ENCODE results near the gene TAF1. TPM values are rescaled to one million over a fixed set of nuclear protein-coding genes. Genes with fewer than 3 reads are reported as not detected.
A peak's percentile ranks its signal among the peaks of the same experiment; 100 is the strongest.
"Not testable (repeated sequence)": the region's sequence is repeated elsewhere in the genome, so short reads cannot be mapped to it uniquely, and the experiment has no call there.

TAF1 gene
- polyA plus RNA-seq (ENCODE audit: insufficient read length in 3 of 3), result 10 to 100 TPM; 43.4 to 47.4 (median 45.8) TPM

- peak; percentile 76 to 87 (median 84) for DNase-seq (ENCODE audit: low read depth in 3 of 3, low spot score in 2 of 3)
These were observed at the start of gene TAF1 for GRCh38 chrX:71365875-71366673. Gene TAF1 (plus strand): TSS chrX:71366357. CDS start chrX:71366375, 18 bp downstream.

GRCh38 chrX:71316959-71317358 is 49.2 kb upstream of the TAF1 start:
- not testable (repeated sequence) for DNase-seq (ENCODE audit: low read depth in 3 of 3, low spot score in 2 of 3)

- no peak for DNase-seq (ENCODE audit: low read depth in 3 of 3, low spot score in 2 of 3)
These were observed 46.0 kb upstream of the TAF1 start for GRCh38 chrX:71320126-71320525.

DNA sequence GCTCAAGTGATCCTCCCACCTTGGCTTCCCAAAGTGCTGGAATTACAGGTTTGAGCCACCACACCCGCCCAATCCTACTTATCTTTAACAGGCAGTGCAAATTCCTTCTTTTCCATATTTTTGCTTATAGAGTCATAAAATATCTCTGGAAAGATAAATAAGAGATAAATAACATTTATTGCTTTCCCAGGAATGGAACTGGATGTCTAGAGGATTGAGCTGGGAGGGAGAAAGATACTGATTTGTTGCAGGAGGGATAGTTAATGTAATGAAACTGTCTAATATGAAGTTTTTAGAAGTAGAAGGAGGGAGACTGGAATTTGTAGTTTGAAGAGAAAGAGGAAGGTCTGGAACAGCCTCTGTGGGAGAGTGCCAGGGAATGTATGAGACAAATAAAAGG is 44.4 kb upstream of the TAF1 start:
- DNase-seq (ENCODE audit: low read depth in 3 of 3, low spot score in 2 of 3), result no peak

- DNase-seq (ENCODE audit: low read depth in 3 of 3, low spot score in 2 of 3), result not testable (repeated sequence)
These were observed 41.7 kb upstream of the TAF1 start for GRCh38 chrX:71324452-71324851.

DNA sequence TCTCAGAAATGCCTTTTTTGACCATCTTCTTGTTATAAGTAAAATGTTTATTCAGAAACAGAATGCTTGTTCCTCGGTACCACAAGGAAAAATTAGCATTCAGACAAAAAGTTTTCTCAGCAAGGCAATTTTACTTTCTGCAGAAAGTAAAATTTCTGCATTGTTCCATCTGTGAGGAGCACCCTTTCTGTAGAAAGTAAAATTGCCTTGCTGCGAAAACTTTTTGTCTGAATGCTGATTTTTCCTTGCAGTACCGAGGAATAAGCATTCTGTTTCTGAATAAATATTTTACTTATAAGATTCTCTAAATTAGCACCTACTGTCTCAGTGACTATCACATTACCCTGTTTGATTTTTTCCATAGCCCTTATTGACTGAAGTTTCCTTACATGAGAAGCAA is 39.8 kb upstream of the TAF1 start:
- DNase-seq (ENCODE audit: low read depth in 3 of 3, low spot score in 2 of 3), result no peak

DNA sequence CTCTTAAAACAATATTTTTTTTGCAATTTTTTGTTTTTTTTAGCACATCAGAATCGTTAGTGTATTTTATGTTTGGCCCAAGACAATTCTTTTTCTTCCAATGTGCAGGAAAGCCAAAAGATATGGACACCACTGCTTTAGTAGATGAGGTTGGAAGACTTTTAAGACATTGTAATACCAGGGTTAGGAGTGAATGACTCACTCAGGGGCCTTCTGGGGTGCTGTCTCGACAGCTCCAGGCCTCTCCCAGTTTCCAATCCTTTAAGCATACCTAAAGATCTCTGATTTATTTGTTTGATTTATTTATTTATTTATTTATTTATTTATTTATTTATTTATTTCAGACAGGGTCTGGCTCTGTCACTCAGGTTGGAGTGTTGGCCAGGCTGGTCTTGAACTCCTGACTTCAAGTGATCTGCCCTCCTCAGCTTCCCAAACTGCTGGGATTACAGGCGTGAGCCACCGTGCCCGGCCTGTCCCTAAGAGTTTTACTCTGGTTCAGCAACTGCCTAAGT is 16.9 kb upstream of the TAF1 start:
- DNase-seq (ENCODE audit: low read depth in 3 of 3, low spot score in 2 of 3), result not testable (repeated sequence)

- not testable (repeated sequence) for DNase-seq (ENCODE audit: low read depth in 3 of 3, low spot score in 2 of 3)
These were observed 16.3 kb upstream of the TAF1 start for GRCh38 chrX:71349867-71350266.

DNA sequence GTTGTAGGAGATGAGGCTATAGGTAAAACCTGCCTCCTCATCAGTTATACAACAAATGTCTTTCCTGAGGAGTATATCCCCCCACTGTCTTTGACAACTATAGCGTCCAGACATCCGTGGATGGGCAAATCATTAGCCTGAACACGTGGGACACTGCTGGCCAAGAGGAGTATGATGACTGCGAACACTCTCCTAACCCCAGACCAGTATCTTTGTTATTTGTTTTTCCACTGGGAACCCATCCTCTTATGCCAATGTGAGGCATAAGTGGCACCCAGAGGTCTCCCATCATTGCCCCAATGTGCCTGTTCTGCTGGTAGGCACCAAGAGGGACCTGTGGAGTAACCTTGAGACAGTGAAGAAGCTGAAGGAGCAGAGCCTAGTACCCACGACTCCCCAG is 13.7 kb upstream of the TAF1 start:
- not testable (repeated sequence) for DNase-seq (ENCODE audit: low read depth in 3 of 3, low spot score in 2 of 3)

DNA sequence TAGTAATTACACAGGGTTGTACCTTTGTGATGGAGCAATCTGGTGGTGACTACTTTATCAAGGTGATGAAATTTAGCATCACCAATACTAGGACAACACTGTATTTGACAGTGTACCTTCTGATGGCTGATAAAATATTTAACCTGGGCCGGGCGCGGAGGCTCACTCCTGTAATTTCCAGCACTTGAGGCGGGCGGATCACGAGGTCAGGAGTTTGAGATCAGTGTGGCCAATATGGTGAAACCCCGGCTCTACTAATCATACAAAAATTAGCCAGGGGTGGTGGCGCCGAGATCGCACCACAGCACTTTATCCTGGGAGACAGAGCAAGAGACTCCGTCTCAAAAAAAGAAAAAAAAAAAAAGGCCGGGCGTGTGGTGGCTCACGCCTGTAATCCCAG is 1.9 kb upstream of the TAF1 start:
- no peak for DNase-seq (ENCODE audit: low read depth in 3 of 3, low spot score in 2 of 3)

GRCh38 chrX:71365356-71365874 is 742 bp upstream of the TAF1 start:
- no peak for DNase-seq (ENCODE audit: low read depth in 3 of 3, low spot score in 2 of 3)

GRCh38 chrX:71366674-71367256 is 608 bp downstream of the TAF1 start:
- no peak for DNase-seq (ENCODE audit: low read depth in 3 of 3, low spot score in 2 of 3)

- no peak for DNase-seq (ENCODE audit: low read depth in 3 of 3, low spot score in 2 of 3)
These were observed 1.2 kb downstream of the TAF1 start for GRCh38 chrX:71367396-71367795.

- DNase-seq (ENCODE audit: low read depth in 3 of 3, low spot score in 2 of 3), result no peak
These were observed 6.2 kb downstream of the TAF1 start for GRCh38 chrX:71372388-71372787.

DNA sequence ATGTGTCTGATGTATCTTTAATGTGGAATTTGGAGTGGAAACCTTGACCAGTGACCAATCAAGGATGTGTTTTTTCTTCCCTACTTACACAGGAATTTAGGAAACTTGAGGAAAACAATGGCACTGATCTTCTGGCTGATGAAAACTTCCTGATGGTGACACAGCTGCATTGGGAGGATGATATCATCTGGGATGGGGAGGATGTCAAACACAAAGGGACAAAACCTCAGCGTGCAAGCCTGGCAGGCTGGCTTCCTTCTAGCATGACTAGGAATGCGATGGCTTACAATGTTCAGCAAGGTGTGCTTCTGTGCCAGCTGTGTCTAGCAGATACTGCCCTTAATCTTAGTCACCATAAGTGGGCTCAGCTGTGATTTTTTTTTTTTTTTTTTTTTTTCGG is 12.6 kb downstream of the TAF1 start:
- DNase-seq (ENCODE audit: low read depth in 3 of 3, low spot score in 2 of 3), result no peak

- DNase-seq (ENCODE audit: low read depth in 3 of 3, low spot score in 2 of 3), result not testable (repeated sequence)
These were observed 25.6 kb downstream of the TAF1 start for GRCh38 chrX:71391725-71392124.

- DNase-seq (ENCODE audit: low read depth in 3 of 3, low spot score in 2 of 3), result no peak
These were observed 27.8 kb downstream of the TAF1 start for GRCh38 chrX:71393919-71394318.

- DNase-seq (ENCODE audit: low read depth in 3 of 3, low spot score in 2 of 3), result no peak
These were observed 30.4 kb downstream of the TAF1 start for GRCh38 chrX:71396576-71396975.

DNA sequence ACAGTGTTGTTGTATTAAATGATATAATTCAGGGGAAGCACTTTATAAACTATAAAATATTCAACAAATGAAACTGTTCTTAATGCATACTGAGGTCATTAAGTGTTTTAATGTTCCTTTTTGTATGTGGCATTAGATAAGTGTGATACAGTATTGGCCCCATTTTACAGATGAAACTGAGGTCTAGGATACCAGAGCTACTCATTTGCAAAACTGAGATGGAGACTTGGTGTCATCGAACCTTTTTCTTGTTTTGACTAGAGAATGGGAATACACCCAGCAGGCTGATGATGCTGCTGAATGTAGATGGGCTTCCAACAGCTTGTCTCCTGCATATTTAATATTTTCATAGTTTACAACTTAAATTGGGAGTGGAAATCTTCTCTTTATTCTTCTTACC is 34.6 kb downstream of the TAF1 start:
- no peak for DNase-seq (ENCODE audit: low read depth in 3 of 3, low spot score in 2 of 3)

DNA sequence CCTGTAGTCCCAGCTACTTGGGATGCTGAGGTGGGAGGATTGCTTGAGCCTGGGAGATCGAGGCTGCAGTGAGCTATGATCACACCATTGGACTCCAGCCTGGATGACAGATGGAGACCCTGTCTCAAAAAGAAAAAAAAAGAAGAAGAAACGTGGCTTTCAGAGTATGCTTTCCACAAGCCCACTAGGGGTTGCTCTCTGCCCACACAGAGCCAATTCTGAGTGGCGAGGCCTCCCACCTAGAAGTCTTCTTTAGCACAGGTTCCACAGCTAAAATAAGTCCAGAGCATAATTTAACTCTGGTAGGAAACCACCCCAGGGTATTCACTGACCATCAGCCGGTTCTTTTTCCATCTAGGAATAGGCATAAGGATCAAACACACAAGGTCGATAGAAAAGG is 50.1 kb downstream of the TAF1 start:
- not testable (repeated sequence) for DNase-seq (ENCODE audit: low read depth in 3 of 3, low spot score in 2 of 3)

- DNase-seq (ENCODE audit: low read depth in 3 of 3, low spot score in 2 of 3), result no peak
These were observed 54.5 kb downstream of the TAF1 start for GRCh38 chrX:71420686-71421085.

DNA sequence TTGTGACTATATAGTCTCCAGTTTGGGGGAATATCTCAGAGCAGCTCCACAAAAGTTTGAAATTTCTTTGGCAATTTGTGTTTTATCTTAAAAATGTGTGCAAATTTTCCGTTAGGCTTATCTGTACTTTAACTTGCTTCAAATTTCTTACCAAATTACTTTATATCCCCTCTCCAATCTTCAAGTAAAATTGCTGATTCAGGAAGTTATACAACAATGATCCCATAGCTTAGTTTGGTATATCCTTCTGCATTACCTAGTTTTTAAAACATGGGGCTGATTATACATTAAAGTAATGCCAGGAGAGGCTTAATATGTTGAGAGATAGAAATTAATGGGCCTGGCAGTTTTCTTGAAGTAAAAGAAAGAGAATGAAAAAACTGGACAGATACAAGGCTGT is 66.6 kb downstream of the TAF1 start:
- DNase-seq (ENCODE audit: low read depth in 3 of 3, low spot score in 2 of 3), result no peak

Data from right renal cortex interstitium (tissue), 3 donors.